GM12878 (cell line): Measurements from ENCODE around the gene LPAR3. TPM values are rescaled to one million over a fixed set of nuclear protein-coding genes. Genes with fewer than 3 reads are reported as not detected.

Experiments
- ATAC-seq: fragments of 200-7000 bp; cut with Tn5 transposase; 3 replicates; pipeline ENCODE4 v1.9.1; 2020; ENCODE audit warnings: mild to moderate bottlenecking, moderate library complexity
- BruUV-seq: library from RNA; stranded (reverse); fragments of 400-500 nt; replicated peaks from 2 replicates; lab custom pipeline; 2021; lab: Mats Ljungman, UMichigan
- CTCF ChIA-PET: fragments of 300-600 bp; sonication (Branson Sonifier 250); formaldehyde crosslinking; extraction: SDS; loops from one replicate; lab custom pipeline; 2021; ENCODE audit warnings: inconsistent platforms; lab: Yijun Ruan, JAX
- POLR2A ChIA-PET: fragments of 350-600 bp; formaldehyde crosslinking; extraction: SDS; loops from one replicate; lab custom pipeline; 2021; ENCODE audit warnings: inconsistent platforms; lab: Charles Lee
- RAD21 ChIA-PET: fragments of 300-600 bp; sonication (Branson Sonifier 250); formaldehyde crosslinking; loops from one replicate; lab custom pipeline; 2023; ENCODE audit warnings: antibody characterized with exemption; ENCODE audit not compliant: unreplicated experiment; lab: Charles Lee
- SMC1A ChIA-PET: fragments of 300-600 bp; sonication (Branson Sonifier 250); formaldehyde crosslinking; loops from one replicate; lab custom pipeline; 2023; ENCODE audit not compliant: unreplicated experiment, uncharacterized antibody; lab: Charles Lee
- DNase-seq: peaks from one replicate; pipeline ENCODE4 v3.0.0-alpha.2; 2011; ENCODE audit warnings: low read depth, low spot score
- FAIRE-seq: peaks from 3 replicates; lab custom pipeline; 2011; peaks lifted over from hg19 to GRCh38; lab: Jason Lieb, UNC
- H2AFZ ChIP-seq: 2 replicates; pipeline ENCODE4 v1.6.0; 2011; ENCODE audit warnings: low read depth, low read length, control low read depth; ENCODE audit not compliant: control insufficient read depth
- H3K27ac ChIP-seq: 2 replicates; pipeline ENCODE4 v1.5.1; 2011; ENCODE audit warnings: control low read depth; ENCODE audit not compliant: control insufficient read depth, insufficient read depth
- H3K27me3 ChIP-seq, 2 experiments: replicated peaks in 1 of 2; 2 replicates each; pipeline versions ENCODE4 v1.6.0 to v1.6.1; 2011; ENCODE audit warnings: low read length in 1 of 2; ENCODE audit not compliant: control insufficient read depth in 2 of 2, insufficient read depth in 2 of 2
- H3K36me3 ChIP-seq, 2 experiments: 2 replicates each; pipeline ENCODE4 v1.5.1; 2011; ENCODE audit warnings: low read length in 1 of 2; ENCODE audit not compliant: control insufficient read depth in 2 of 2, insufficient read depth in 2 of 2
- H3K4me1 ChIP-seq: 2 replicates; pipeline ENCODE4 v1.6.1; 2011; ENCODE audit warnings: mild to moderate bottlenecking, low read length, moderate library complexity, mixed read lengths; ENCODE audit not compliant: control insufficient read depth, insufficient read depth
- H3K4me2 ChIP-seq: 2 replicates; pipeline ENCODE4 v1.6.0; 2011; ENCODE audit warnings: control low read depth; ENCODE audit not compliant: control insufficient read depth, insufficient read depth
- H3K4me3 ChIP-seq: fragments of 200-600 bp; sonication (generic); 2 replicates; pipeline ENCODE4 v1.5.1; 2016
- H3K79me2 ChIP-seq: 2 replicates; pipeline ENCODE4 v1.6.0; 2011; ENCODE audit warnings: low read length; ENCODE audit not compliant: control insufficient read depth, insufficient read depth
- H3K9ac ChIP-seq: 2 replicates; pipeline ENCODE4 v1.8.0; 2011; ENCODE audit warnings: low read length, control low read depth, mixed read lengths; ENCODE audit not compliant: control insufficient read depth, insufficient read depth
- H3K9me3 ChIP-seq: replicated peaks from 3 replicates; pipeline ENCODE4 v1.5.1; 2011; ENCODE audit warnings: mild to moderate bottlenecking, low read length; ENCODE audit not compliant: control insufficient read depth, insufficient read depth
- H4K20me1 ChIP-seq: 2 replicates; pipeline ENCODE4 v1.6.0; 2011; ENCODE audit not compliant: control insufficient read depth, insufficient read depth
- ATF7 ChIP-seq: fragments of 450-650 bp; IDR thresholded peaks from 2 replicates; pipeline ENCODE4 v1.6.1; 2016; ENCODE audit warnings: low read depth, mild to moderate bottlenecking
- BCL3 ChIP-seq: IDR thresholded peaks from 2 replicates; pipeline ENCODE4 v1.6.1; 2011; ENCODE audit warnings: borderline replicate concordance, low read depth, mild to moderate bottlenecking, moderate library complexity, low read length; ENCODE audit not compliant: insufficient read depth, poor library complexity, severe bottlenecking
- CBX3 ChIP-seq: fragments of 200-600 bp; sonication (generic); IDR thresholded peaks from 2 replicates; pipeline ENCODE4 v1.6.1; 2016; ENCODE audit warnings: low read depth, borderline replicate concordance
- CHD1 ChIP-seq: IDR thresholded peaks from 2 replicates; pipeline ENCODE4 v1.6.1; 2012; ENCODE audit warnings: low read depth, low read length, improper control_type of control experiment
- JUND ChIP-seq: IDR thresholded peaks from 2 replicates; pipeline ENCODE4 v1.6.1; 2012; ENCODE audit warnings: low read depth, mild to moderate bottlenecking, low read length, improper control_type of control experiment, moderate library complexity
- MEF2A ChIP-seq: IDR thresholded peaks from 2 replicates; pipeline ENCODE4 v1.6.1; 2011; ENCODE audit warnings: low read depth, mild to moderate bottlenecking, low read length, moderate library complexity; ENCODE audit not compliant: insufficient read depth
- SMAD5 ChIP-seq: IDR thresholded peaks from 2 replicates; pipeline ENCODE4 v1.6.1; 2016; ENCODE audit warnings: antibody characterized with exemption, low read depth
- SMARCA5 ChIP-seq: fragments of 450-650 bp; IDR thresholded peaks from 2 replicates; pipeline ENCODE4 v1.6.1; 2017; ENCODE audit warnings: mild to moderate bottlenecking
- SP1 ChIP-seq: IDR thresholded peaks from one replicate; pipeline ENCODE4 v1.6.1; 2011; ENCODE audit warnings: low read depth, low read length
- SREBF1 ChIP-seq: IDR thresholded peaks from 2 replicates; pipeline ENCODE4 v1.6.1; 2012; ENCODE audit warnings: mild to moderate bottlenecking, low read length
- SUPT20H ChIP-seq: IDR thresholded peaks from 2 replicates; pipeline ENCODE4 v1.6.1; 2011; ENCODE audit warnings: low read depth, mild to moderate bottlenecking, low read length, moderate library complexity, borderline replicate concordance; ENCODE audit not compliant: control insufficient read depth
- WRNIP1 ChIP-seq: IDR thresholded peaks from 2 replicates; pipeline ENCODE4 v1.6.1; 2011; ENCODE audit warnings: low read depth, low read length, improper control_type of control experiment, borderline replicate concordance
- ZNF207 ChIP-seq: fragments of 450-650 bp; IDR thresholded peaks from 2 replicates; pipeline ENCODE4 v1.6.1; 2014; ENCODE audit warnings: antibody characterized with exemption, mild to moderate bottlenecking, borderline replicate concordance
- ZNF217 ChIP-seq: fragments of 450-650 bp; IDR thresholded peaks from 2 replicates; pipeline ENCODE4 v1.6.1; 2017; ENCODE audit warnings: antibody characterized with exemption, mild to moderate bottlenecking
- WGBS: methylation state at CpG from one replicate; pipeline ENCODE4 v1.1.6; 2016; ENCODE audit warnings: low lambda C conversion rate; ENCODE audit not compliant: insufficient replicate concordance, insufficient coverage; ENCODE audit errors: missing lambda C conversion rate; 5-methylcytosine and 5-hydroxymethylcytosine counted together
- in situ Hi-C: fragments of 300-500 bp; cut with MboI; formaldehyde crosslinking; loops from 9 replicates; pipeline ENCODE4 v1.14.3; 2018; ENCODE audit warnings: mixed read lengths
- intact Hi-C: fragments of 100-400 bp; cut with micrococcal nuclease; formaldehyde crosslinking; loops from one replicate; pipeline ENCODE4 v1.14.2; 2022; ENCODE audit not compliant: unreplicated experiment
- polyA plus RNA-seq, 11 experiments: library from polyadenylated mRNA; depleted of rRNA in 4 of 11; unstranded in 6 of 11; stranded (reverse) in 5 of 11; fragments of >200 nt; fragmentation: Nextera tagmentation in 4 of 11; fragmentation: Illumina TruSeq in 1 of 11; extraction: Ambion mirVana in 4 of 11; extraction: Trizol in 1 of 11; gene quantifications; 1 replicate in 1 of 11; 2 replicates in 10 of 11; pipeline versions ENCODE4 v1.2.1 to v1.2.3, GENCODE V29; 2011 to 2016; ENCODE audit warnings: inconsistent platforms in 2 of 11, missing spikeins in 2 of 11, low read depth in 1 of 11
- total RNA-seq, 4 experiments: library from RNA; depleted of rRNA in 3 of 4; stranded (reverse); fragments of >200 nt in 3 of 4; fragmentation: Illumina TruSeq in 1 of 4; extraction: Trizol in 1 of 4; gene quantifications; 2 replicates each; pipeline versions ENCODE4 v1.2.1 to v1.2.3, GENCODE V29; 2013 to 2021
- TF ChIP-seq, protein P1 (sequence below): fragments of 450-650 bp; formaldehyde crosslinking; IDR thresholded peaks from 2 replicates; pipeline ENCODE4 v1.4.0; 2022; ENCODE audit warnings: mild to moderate bottlenecking, moderate library complexity
- TF ChIP-seq, protein P2 (sequence below): fragments of 450-650 bp; IDR thresholded peaks from 2 replicates; pipeline ENCODE4 v1.6.1; 2016; ENCODE audit warnings: mild to moderate bottlenecking, moderate library complexity, borderline replicate concordance

Gene LPAR3
- total and polyA plus RNA-seq, 10 of the 15 experiments (the other 5 are each of a cell fraction or from before 2014, with no cell fraction given) = 0.03 to 0.31 (median 0.09) TPM; not detected in 3

DNA sequence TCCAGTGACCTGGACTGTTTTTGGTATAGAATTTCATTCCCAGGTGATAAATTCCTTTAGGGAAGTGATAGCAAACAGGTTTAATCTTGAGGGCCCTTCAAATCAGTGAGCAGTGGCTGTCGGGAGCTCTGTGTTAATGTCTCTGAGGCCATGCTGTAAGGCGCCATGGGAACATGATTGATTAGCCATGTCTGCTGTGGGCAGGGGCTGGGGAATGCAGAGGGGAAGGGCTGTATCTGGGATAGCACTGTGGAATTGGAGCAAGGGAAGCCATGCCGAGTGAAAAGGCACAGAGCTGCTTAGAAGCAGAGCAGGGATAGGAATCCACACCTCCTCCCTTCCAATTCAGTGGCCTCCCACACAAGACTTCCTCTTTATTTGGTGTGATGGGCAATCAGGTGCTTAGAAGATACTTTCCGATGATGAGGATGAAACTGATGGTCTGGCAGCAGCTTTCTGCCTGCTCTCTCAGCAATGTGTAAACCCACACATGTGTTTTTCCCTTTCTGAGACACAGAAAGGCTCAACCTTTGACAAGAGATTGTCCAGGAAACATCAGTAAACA, 119.0 kb downstream of the LPAR3 start:
- no peak overlapping the region for H3K4me2 ChIP-seq
- 42% methylated on average over 4 of the region's 4 CpGs for WGBS
- intact Hi-C loops (loop anchor here (5.0 kb wide), 2 partner anchors 337 to 867 kb away; no protein-coding TSS in a partner anchor), in situ Hi-C loops (loop anchor here (25.0 kb wide), 2 partner anchors 637 to 862 kb away; partner anchors contain the start of gene PRKACB)
- DNase-seq (no peak), FAIRE-seq (no peak), ATAC-seq (no peak)
- BruUV-seq = no TSS peak
- no peak overlapping the region for H3K9ac ChIP-seq
- H2AFZ ChIP-seq = no peak overlapping the region
- RAD21 ChIA-PET = interaction anchor here (0.6 to 1.0 kb wide), 3 partner anchors 15 to 120 kb away, joined by 3 to 7 read pairs (median 3); no protein-coding TSS in a partner anchor
- no peaks in the 10 kb centered on the region for H3K9me3 ChIP-seq
- H3K79me2 ChIP-seq = no peaks in the 10 kb centered on the region
- CTCF ChIA-PET = interaction anchor here (0.6 to 6.2 kb wide), 5 partner anchors 8 to 1988 kb away, joined by 3 to 41 read pairs (median 4); no protein-coding TSS in a partner anchor
- POLR2A ChIA-PET = no interaction called here
- H3K36me3 ChIP-seq = no peaks in the 10 kb centered on the region
- H4K20me1 ChIP-seq = no peaks in the 10 kb centered on the region
- SMC1A ChIA-PET = interaction anchor here (1.4 kb wide), 1 partner anchor 19 kb away, joined by 3 read pairs; no protein-coding TSS in a partner anchor
- H3K27me3 ChIP-seq = no peaks in the 10 kb centered on the region
- H3K4me3 ChIP-seq = no peak overlapping the region
- no peaks in the 10 kb centered on the region for H3K4me1 ChIP-seq
- H3K27ac ChIP-seq = no peak overlapping the region
- no peak for TF ChIP-seq MEF2A
- no peak for TF ChIP-seq BCL3
- TF ChIP-seq SMARCA5 = no peak
- TF ChIP-seq, protein P1, sequence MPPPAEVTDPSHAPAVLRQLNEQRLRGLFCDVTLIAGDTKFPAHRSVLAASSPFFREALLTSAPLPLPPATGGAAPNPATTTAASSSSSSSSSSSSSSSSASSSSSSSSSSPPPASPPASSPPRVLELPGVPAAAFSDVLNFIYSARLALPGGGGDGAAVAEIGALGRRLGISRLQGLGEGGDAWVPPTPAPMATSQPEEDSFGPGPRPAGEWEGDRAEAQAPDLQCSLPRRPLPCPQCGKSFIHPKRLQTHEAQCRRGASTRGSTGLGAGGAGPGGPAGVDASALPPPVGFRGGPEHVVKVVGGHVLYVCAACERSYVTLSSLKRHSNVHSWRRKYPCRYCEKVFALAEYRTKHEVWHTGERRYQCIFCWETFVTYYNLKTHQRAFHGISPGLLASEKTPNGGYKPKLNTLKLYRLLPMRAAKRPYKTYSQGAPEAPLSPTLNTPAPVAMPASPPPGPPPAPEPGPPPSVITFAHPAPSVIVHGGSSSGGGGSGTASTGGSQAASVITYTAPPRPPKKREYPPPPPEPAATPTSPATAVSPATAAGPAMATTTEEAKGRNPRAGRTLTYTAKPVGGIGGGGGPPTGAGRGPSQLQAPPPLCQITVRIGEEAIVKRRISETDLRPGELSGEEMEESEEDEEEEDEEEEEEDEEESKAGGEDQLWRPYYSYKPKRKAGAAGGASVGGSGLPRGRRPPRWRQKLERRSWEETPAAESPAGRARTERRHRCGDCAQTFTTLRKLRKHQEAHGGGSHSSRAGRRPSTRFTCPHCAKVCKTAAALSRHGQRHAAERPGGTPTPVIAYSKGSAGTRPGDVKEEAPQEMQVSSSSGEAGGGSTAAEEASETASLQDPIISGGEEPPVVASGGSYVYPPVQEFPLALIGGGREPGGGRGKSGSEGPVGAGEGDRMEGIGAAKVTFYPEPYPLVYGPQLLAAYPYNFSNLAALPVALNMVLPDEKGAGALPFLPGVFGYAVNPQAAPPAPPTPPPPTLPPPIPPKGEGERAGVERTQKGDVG (CRISPR knock-in tag) = no peak
- TF ChIP-seq CBX3 = no peak
- no peak for TF ChIP-seq ATF7
- TF ChIP-seq SREBF1 = no peak
- no peak for TF ChIP-seq JUND
- TF ChIP-seq SMAD5 = no peak
- TF ChIP-seq CHD1 = no peak
- no peak for TF ChIP-seq SUPT20H
- TF ChIP-seq ZNF217 = no peak
- TF ChIP-seq WRNIP1 = no peak
- TF ChIP-seq SP1 = no peak
- TF ChIP-seq ZNF207 = no peak
- TF ChIP-seq, protein P2, sequence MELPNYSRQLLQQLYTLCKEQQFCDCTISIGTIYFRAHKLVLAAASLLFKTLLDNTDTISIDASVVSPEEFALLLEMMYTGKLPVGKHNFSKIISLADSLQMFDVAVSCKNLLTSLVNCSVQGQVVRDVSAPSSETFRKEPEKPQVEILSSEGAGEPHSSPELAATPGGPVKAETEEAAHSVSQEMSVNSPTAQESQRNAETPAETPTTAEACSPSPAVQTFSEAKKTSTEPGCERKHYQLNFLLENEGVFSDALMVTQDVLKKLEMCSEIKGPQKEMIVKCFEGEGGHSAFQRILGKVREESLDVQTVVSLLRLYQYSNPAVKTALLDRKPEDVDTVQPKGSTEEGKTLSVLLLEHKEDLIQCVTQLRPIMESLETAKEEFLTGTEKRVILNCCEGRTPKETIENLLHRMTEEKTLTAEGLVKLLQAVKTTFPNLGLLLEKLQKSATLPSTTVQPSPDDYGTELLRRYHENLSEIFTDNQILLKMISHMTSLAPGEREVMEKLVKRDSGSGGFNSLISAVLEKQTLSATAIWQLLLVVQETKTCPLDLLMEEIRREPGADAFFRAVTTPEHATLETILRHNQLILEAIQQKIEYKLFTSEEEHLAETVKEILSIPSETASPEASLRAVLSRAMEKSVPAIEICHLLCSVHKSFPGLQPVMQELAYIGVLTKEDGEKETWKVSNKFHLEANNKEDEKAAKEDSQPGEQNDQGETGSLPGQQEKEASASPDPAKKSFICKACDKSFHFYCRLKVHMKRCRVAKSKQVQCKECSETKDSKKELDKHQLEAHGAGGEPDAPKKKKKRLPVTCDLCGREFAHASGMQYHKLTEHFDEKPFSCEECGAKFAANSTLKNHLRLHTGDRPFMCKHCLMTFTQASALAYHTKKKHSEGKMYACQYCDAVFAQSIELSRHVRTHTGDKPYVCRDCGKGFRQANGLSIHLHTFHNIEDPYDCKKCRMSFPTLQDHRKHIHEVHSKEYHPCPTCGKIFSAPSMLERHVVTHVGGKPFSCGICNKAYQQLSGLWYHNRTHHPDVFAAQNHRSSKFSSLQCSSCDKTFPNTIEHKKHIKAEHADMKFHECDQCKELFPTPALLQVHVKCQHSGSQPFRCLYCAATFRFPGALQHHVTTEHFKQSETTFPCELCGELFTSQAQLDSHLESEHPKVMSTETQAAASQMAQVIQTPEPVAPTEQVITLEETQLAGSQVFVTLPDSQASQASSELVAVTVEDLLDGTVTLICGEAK = no peak
